ENCODE results near the gene TAF1C. TPM values are rescaled to one million over a fixed set of nuclear protein-coding genes. Genes with fewer than 3 reads are reported as not detected.

TAF1C gene
- total RNA-seq, 2 experiments from 2014 or later = 69.6 to 70.8 TPM

DNA sequence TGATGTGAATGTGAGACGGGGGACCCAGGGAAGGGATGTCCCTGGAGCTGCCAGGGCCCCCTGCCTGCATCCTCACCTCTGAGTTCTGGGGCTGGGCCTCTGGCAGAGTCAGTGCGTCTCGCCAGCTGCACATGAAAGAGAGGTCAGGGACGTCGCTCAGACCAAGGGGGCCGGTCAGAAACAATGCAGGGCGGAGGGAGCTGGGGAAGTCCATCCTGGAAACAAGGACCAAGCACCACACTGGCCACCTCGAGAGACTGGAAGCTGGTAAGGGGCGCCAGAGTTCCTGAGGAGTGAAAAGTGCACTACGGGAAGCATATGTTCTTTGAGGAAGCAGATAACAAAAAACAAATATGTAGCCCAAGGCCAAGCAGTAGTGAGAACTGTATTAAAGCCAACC lies 2.1 kb downstream of the TAF1C start:
- H3K36me3 Mint-ChIP-seq = no peaks in the 10 kb centered on the region

DNA sequence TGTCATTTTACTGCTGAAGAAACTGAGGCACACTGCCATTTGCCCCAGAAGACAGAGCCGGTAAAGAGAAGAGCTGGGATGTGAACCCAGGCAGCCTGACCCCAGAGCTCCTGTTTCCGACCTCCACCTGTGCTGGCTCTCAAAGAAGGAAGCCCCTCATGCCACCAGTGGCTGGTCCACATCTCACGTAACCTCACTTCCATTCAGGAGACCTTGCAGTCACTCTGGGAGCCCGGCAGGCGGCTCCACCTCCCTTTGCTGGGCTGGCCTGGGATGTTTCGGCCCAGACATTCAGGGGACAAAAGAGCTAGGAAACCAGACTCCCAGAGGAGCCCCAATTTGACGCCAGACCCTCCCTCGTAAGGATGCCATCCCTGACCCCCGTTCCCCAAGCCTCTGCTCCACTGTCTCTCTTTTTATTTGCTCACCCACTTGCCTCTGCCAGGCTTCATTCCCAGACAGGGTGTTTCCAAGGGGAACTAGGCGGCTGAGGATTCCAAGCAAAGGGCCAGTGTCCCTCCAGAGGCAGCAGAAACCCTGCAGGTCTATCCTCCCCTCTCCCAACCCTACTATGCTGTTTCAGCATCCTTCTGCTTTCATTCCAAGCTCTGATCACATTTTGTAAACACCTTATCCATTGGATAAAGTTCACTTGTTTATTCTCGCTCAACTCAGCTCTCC lies 2.8 kb downstream of the TAF1C start:
- DNase-seq = no peak
- POLR2A ChIA-PET = no interaction called here
- no peaks in the 10 kb centered on the region for H3K36me3 Mint-ChIP-seq
- H3K4me1 Mint-ChIP-seq = peaks cover 11% of the 10 kb centered on the region
- no peak for ATAC-seq (ENCODE audit: low read depth)
- H3K4me3 Mint-ChIP-seq = no peak overlapping the region
- H3K27ac Mint-ChIP-seq = peak overlapping the region; percentile 62
- no peaks in the 10 kb centered on the region for H3K27me3 Mint-ChIP-seq
- no peaks in the 10 kb centered on the region for H3K9me3 Mint-ChIP-seq

More for the DNA sequence above, 2.1 kb downstream of the TAF1C start:
- DNase-seq = no peak
- ATAC-seq (ENCODE audit: low read depth) = no peak
- Mint-ChIP-seq H3K9me3 (no peaks in the 10 kb centered on the region), H3K27ac (no peak overlapping the region), H3K4me3 (peak overlapping the region; percentile 90), H3K4me1 (peaks cover 11% of the 10 kb centered on the region), H3K27me3 (no peaks in the 10 kb centered on the region)
- POLR2A ChIA-PET = no interaction called here

DNA sequence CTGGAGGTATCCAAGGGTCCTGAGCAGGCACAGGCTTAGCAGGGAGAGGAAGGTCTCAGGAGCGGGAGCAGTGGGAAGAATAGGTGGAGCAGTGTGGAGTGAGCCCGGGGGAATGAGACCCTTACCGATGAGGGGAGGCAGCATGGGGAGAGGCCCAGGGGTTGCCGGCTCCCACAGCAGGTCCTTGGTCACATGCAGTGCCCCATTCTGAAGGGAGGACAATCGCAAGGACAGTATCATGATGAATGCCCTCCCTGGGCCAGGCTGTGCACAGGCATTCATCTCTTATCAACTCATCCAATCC lies 3.3 kb downstream of the TAF1C start:
- Mint-ChIP-seq H3K27ac (no peak overlapping the region), H3K4me1 (peaks cover 11% of the 10 kb centered on the region), H3K27me3 (no peaks in the 10 kb centered on the region), H3K9me3 (no peaks in the 10 kb centered on the region), H3K4me3 (no peak overlapping the region), H3K36me3 (no peaks in the 10 kb centered on the region)
- ATAC-seq (ENCODE audit: low read depth) = no peak
- POLR2A ChIA-PET = no interaction called here
- DNase-seq = no peak

DNA sequence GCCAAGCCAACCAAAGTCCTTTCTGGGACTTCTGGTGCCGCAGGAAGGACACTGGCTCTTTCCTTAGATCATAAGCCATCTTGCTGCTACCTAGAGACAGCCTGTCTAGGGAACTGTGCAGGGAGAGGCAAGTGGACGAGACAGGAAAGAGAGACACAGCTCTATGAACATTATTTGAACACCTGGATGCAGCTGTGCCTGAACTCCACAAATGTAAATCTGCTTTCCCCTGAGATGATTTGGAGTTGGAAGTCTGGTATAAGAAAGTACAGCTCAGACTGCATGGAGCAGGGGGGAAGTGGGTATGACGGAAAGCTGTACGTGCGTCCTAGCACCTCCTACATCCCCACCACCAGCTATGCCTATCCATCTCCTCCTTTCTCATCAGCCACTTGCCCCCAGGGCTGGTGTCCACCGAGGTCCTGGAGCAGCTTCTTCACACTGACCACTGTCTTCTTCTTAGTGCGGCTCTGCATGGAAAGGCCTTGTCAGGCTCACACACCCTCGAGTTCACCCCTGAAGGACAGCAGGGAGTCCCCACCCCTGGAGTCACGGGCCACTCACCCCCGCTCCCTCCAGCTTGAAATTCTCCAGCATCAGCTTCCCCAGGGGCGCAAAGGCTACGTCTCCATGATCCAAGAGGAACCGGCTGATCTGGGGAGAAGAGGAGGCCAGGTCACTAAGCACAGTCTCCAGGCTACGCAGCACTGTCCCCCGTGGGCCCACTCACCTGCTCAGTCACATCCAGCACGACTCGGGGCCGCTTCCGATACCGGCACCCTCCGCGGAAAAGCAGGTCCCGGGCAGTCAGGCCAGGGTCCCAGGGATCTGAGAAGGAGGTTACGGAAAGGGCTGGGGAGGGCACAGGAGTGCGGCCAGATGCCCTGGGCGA lies 3.9 kb downstream of the TAF1C start:
- H3K36me3 Mint-ChIP-seq = peaks cover under 1% of the 10 kb centered on the region
- H3K27me3 Mint-ChIP-seq = no peaks in the 10 kb centered on the region
- H3K27ac Mint-ChIP-seq = no peak overlapping the region
- POLR2A ChIA-PET = no interaction called here
- ATAC-seq (ENCODE audit: low read depth) (no peak), DNase-seq (no peak)
- peaks cover 11% of the 10 kb centered on the region for H3K4me1 Mint-ChIP-seq
- no peak overlapping the region for H3K4me3 Mint-ChIP-seq
- H3K9me3 Mint-ChIP-seq = no peaks in the 10 kb centered on the region

DNA sequence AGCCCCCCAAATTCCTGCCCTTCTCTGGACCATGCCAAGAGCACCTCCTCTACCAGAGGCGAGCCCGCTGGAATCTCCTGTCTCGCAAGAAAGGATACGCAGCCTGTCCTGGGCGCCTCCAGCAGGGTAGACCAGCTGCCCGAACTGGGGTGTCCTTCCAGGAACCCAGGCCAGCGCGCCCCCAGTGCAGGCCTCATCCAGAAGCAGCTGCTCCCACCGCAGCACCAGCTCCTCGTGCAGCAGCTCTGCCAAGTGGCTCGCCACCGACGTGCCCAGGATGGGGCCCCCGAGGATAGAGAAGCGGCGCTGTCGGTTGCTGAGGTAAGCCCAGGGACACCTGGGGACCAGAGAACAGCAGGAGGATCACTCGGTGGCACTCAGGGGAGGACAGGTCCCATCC lies 4.8 kb downstream of the TAF1C start:
- DNase-seq (no peak), ATAC-seq (ENCODE audit: low read depth) (no peak)
- Mint-ChIP-seq H3K36me3 (peaks cover 3% of the 10 kb centered on the region), H3K9me3 (no peaks in the 10 kb centered on the region), H3K27ac (no peak overlapping the region), H3K4me3 (no peak overlapping the region), H3K4me1 (peaks cover 11% of the 10 kb centered on the region), H3K27me3 (no peaks in the 10 kb centered on the region)
- POLR2A ChIA-PET = no interaction called here

DNA sequence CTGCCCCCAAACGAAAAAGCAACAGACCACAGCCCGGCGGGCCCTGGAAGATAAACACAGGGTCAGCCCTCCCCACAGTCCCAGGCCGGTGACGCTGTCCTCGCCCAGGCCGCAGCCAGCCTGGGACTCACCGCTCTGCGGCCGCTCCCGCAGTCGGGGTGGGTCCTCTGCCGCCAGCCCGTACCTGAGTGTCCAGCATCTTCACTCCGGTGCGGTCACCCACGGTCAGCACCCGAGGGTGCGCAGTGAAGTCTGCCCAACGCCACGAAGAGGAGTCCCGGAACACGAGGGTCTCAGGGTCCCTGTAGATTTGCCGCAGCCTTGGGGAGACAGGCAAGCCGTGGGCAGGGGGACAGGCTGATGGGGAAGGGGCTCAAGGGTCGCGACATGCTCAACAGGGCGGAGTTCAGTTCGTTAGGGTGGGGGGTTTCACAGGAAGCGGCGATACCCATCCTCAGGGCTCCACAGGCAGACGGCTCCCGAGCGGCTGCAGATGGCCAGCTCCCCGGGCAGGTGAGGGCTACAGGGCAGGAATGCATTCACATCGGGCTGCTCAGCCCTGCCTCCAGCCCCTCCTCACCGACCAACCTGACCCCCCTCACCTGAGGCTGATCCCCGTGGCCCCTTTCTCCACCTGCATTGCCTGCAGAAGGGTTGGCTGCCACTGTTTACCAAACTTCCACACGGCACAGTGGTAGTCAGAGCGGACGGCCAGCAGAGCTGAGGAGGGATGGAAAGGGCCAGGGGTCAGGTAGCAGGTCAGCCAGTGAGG lies 5.5 kb downstream of the TAF1C start:
- Mint-ChIP-seq H3K9me3 (no peaks in the 10 kb centered on the region), H3K36me3 (peaks cover 3% of the 10 kb centered on the region), H3K4me3 (no peak overlapping the region), H3K27me3 (no peaks in the 10 kb centered on the region), H3K27ac (no peak overlapping the region), H3K4me1 (peaks cover 11% of the 10 kb centered on the region)
- no peak for ATAC-seq (ENCODE audit: low read depth)
- no peak for DNase-seq
- POLR2A ChIA-PET = no interaction called here

DNA sequence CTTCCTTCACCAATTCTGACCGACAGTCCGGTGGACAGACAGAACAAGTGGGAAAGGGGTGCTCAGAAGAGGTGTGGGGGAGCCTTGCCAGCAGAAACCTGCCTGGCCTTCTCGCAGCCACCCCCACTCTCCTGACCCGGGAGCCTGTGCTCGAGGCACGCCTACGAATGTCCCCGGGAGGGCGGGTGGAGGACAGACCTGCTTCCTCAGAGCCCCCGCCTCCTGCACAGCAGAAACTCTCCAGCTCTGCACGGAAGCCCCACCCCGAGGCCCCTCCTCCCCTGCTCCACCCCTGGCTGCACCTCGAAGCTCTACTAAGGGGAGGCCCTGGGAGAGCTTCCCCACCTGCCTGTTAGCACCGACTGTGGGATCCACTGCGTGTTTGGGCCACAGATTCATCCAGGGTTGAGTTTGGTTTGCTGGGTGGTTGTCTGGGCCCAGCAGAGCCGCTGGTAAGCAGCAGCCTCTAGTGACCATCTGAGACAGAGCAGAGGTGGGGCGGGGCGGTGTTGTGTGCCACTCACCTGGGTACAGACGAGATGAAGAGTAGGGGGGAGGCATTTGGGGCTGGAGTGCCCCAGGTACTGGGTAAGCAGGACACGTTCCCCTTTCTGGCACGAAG lies 6.2 kb downstream of the TAF1C start:
- DNase-seq (no peak), ATAC-seq (ENCODE audit: low read depth) (no peak)
- Mint-ChIP-seq H3K36me3 (peaks cover 3% of the 10 kb centered on the region), H3K4me1 (peaks cover 8% of the 10 kb centered on the region), H3K9me3 (no peaks in the 10 kb centered on the region), H3K27ac (no peak overlapping the region), H3K4me3 (no peak overlapping the region), H3K27me3 (no peaks in the 10 kb centered on the region)
- POLR2A ChIA-PET = no interaction called here

DNA sequence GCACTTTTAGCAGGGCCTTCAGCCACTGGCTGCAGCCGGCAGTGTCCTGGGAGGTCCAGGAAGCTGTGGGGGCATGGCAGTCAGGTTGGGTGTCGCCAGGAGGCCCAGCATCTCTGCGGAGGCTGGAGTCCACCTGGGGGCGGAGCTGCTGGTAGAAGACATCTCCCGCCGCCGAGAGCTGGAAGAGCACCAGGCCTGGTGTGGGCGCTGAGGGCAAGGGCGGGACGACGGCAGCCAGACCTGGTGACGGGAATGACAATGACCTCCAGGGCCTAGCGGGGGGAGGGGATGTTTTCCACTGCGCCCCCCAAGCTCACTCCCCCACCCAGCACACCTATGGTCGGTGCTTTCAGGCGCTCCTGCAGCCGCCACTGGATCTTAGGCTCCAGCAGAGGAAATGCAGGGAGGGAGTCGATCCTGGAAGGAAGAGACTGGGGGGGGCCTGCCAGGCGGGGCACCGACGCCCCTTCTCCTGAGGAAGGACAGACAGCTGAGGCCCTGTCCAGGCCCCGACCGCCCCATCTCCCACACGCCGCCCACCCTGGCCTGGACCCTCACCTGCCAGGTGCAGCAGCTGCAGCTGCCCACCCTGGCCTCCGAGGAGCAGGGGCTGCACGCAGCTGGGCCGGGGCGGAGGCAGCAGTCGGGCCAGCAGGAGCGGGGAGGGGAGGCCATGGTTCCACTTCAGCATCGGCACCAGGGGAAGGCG lies 7.1 kb downstream of the TAF1C start:
- Mint-ChIP-seq H3K4me1 (peaks cover 1% of the 10 kb centered on the region), H3K27me3 (no peaks in the 10 kb centered on the region), H3K4me3 (no peak overlapping the region), H3K9me3 (no peaks in the 10 kb centered on the region), H3K27ac (no peak overlapping the region), H3K36me3 (peaks cover 3% of the 10 kb centered on the region)
- ATAC-seq (ENCODE audit: low read depth) (no peak), DNase-seq (no peak)
- POLR2A ChIA-PET = no interaction called here

DNA sequence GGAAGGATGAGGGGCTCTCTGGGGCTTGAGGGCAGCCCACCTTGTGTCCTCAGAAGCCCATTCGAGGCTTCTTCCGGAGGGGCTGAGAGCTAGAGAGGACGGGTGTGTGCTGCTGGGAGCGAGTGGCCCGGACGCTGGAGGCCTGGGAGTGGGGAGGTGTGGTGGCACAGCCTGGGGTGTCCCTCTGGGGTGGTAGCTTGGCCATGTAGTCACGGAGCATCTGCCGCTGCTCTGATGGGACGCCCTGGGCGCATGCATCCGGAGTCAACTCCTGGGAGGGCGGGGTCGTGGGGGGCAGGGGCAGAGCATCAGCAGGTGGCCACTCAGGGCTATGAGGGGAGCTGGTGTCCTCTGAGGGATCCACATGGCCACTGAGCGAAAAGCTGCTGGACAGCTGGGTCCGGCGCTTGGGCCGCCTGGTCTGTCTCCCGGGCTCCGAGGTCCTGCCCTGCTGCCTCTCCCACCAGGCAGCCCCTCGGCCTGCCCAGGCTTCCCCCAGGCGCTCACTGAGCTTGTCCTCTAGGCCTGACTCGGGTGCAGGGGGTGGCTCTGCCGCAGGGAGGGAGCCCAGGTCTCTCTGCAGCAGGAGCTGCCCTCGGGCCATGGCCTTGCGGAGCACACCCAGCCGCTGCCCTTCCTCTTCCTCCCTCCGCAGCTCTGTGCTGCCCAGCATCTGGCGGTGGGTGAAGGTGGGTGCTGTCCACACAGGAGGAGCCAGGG lies 7.8 kb downstream of the TAF1C start:
- no peaks in the 10 kb centered on the region for H3K9me3 Mint-ChIP-seq

DNA sequence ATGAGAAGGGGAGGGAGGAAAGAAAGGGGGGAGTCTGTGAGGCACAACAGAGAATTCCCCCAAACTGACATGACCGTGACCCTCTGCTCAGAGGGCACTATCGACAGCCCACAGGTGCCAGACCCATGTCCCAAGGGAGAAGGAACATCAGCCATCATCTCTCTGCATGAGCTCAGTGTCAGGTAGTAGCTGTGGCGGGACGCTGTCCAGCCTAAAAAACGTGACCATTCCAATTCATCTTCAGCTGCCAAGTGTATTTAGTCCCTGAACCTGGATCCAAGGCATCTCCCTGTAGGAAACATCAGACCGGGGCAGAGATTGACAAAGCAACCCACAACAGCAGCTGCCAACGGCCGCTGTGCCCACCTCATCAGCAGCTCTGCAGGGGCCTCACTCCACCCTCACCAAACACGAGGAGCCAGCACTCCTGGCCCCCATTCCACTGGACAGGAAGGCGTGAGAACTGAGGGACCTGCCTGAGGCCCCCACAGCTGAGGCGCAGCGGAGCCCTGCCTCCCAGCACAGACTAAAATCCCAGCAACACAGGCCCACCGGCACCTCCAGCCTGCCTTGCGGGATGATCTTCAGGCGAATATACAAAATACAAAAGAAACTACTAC lies 8.6 kb downstream of the TAF1C start:
- no peak overlapping the region for H3K27ac Mint-ChIP-seq
- no peaks in the 10 kb centered on the region for H3K9me3 Mint-ChIP-seq
- peaks cover 2% of the 10 kb centered on the region for H3K27me3 Mint-ChIP-seq
- POLR2A ChIA-PET = no interaction called here
- no peaks in the 10 kb centered on the region for H3K4me1 Mint-ChIP-seq
- peaks cover 3% of the 10 kb centered on the region for H3K36me3 Mint-ChIP-seq
- DNase-seq = no peak
- no peak overlapping the region for H3K4me3 Mint-ChIP-seq
- ATAC-seq (ENCODE audit: low read depth) = no peak

More for the DNA sequence above, 7.8 kb downstream of the TAF1C start:
- Mint-ChIP-seq H3K27ac (no peak overlapping the region), H3K4me3 (no peak overlapping the region), H3K27me3 (no peaks in the 10 kb centered on the region), H3K4me1 (no peaks in the 10 kb centered on the region), H3K36me3 (peaks cover 3% of the 10 kb centered on the region)
- ATAC-seq (ENCODE audit: low read depth) (no peak), DNase-seq (no peak)
- POLR2A ChIA-PET = no interaction called here

DNA sequence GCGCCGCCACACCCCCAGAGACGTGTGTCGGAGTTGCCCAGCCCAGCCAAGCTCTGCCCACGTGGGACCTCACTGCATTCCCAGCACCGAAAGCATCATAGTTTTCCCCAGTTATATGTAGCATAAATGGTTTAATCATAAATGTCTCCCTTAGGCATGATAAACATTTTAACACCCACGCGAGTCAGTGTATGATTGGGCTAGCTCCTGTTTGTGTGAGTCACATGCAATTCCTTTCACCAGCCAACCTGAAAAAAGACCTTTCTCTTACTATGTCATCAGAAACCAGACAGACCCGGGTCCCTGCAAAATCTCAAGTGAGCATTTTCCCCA lies 9.2 kb downstream of the TAF1C start:
- ATAC-seq (ENCODE audit: low read depth) = no peak
- Mint-ChIP-seq H3K27ac (no peak overlapping the region), H3K27me3 (peaks cover 2% of the 10 kb centered on the region), H3K9me3 (no peaks in the 10 kb centered on the region), H3K4me1 (no peaks in the 10 kb centered on the region), H3K4me3 (no peak overlapping the region), H3K36me3 (peaks cover 3% of the 10 kb centered on the region)
- POLR2A ChIA-PET = no interaction called here
- no peak for DNase-seq

DNA sequence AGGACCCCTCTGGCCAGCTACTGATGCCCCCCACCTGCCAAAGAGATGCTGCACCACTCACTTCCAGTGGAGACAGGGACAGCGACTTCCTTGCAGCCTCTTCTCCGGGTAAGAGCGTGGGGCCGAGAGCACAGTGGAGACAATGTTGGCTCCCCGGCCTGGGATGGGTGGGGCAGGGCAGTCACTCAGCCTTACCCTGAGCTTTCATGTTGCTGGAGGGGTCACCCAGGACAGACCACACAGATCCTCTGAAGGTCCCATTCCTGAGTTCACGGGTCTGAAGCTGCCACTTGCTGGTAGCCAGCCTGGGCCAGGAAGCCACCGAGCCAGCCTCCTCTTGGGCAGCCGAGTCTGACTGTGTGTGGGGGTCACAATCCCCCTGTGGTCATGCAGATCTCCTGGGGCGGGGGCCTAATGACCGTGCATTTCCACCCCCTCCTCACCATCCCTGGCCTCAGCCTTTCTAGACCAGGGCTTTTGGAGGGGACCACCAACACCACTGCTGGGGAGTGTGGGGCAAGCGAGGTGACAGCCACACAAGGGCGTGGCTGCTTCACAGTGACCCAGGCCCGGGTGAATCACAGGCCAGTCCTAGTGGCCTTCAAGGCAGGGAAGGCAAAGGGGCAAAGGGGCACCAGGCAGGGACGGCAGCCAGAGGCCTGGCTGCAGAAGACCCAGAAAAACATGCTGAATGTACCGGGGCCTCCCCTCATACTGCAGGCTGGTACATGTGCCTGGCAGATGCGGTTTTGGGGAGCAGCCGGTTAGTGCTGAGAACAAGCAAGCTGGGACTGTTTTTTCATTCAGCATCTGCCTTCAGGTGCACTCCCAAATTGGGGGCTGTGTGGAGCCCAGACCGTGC lies 10.4 kb downstream of the TAF1C start:
- H3K9me3 Mint-ChIP-seq = no peaks in the 10 kb centered on the region
- ATAC-seq (ENCODE audit: low read depth) (no peak), DNase-seq (no peak)
- H3K36me3 Mint-ChIP-seq = peaks cover 3% of the 10 kb centered on the region
- peaks cover 2% of the 10 kb centered on the region for H3K27me3 Mint-ChIP-seq
- POLR2A ChIA-PET = no interaction called here
- no peaks in the 10 kb centered on the region for H3K4me1 Mint-ChIP-seq
- no peak overlapping the region for H3K4me3 Mint-ChIP-seq
- no peak overlapping the region for H3K27ac Mint-ChIP-seq
